Epithelial cell of esophagus (primary cell): ENCODE data around the gene VSX1.

Experiments used
- DNase-seq: peaks from one replicate; pipeline ENCODE4 v3.0.0; 2010; ENCODE audit warnings: low read depth
- H3K4me3 ChIP-seq: 2 replicates; pipeline ENCODE4 v1.5.1; 2011; ENCODE audit warnings: mild to moderate bottlenecking, low read length, control low read depth
- TF ChIP-seq, protein P1 (sequence below): IDR thresholded peaks from 2 replicates; pipeline ENCODE4 v1.5.1; 2011; ENCODE audit warnings: low read depth, mild to moderate bottlenecking, low read length, control low read depth, inconsistent platforms; ENCODE audit not compliant: insufficient read depth; ENCODE audit errors: missing control alignments

Gene VSX1

DNA sequence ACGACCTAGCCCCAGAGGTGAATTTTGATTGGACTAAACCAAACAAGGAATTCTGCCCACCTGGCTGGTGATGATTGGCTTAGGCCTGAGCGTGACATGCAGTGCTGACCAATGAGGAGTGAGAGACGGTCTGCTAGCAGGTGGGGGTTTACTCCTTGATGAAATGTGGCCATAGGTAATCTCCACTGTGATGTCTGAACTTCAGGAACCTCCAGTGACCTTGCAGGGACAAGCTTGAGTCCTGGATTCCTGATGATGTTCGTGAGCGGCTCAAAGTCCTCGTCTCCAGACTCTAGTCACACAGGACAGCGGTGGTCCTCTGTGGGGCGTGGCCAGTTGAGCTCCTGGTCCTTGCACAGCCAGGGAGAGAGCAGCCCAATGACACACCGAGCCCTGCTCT, 8.4 kb downstream of the VSX1 start:
- no peak overlapping the region for H3K4me3 ChIP-seq
- DNase-seq: no peak
- TF ChIP-seq, protein P1, sequence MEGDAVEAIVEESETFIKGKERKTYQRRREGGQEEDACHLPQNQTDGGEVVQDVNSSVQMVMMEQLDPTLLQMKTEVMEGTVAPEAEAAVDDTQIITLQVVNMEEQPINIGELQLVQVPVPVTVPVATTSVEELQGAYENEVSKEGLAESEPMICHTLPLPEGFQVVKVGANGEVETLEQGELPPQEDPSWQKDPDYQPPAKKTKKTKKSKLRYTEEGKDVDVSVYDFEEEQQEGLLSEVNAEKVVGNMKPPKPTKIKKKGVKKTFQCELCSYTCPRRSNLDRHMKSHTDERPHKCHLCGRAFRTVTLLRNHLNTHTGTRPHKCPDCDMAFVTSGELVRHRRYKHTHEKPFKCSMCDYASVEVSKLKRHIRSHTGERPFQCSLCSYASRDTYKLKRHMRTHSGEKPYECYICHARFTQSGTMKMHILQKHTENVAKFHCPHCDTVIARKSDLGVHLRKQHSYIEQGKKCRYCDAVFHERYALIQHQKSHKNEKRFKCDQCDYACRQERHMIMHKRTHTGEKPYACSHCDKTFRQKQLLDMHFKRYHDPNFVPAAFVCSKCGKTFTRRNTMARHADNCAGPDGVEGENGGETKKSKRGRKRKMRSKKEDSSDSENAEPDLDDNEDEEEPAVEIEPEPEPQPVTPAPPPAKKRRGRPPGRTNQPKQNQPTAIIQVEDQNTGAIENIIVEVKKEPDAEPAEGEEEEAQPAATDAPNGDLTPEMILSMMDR: no peak

DNA sequence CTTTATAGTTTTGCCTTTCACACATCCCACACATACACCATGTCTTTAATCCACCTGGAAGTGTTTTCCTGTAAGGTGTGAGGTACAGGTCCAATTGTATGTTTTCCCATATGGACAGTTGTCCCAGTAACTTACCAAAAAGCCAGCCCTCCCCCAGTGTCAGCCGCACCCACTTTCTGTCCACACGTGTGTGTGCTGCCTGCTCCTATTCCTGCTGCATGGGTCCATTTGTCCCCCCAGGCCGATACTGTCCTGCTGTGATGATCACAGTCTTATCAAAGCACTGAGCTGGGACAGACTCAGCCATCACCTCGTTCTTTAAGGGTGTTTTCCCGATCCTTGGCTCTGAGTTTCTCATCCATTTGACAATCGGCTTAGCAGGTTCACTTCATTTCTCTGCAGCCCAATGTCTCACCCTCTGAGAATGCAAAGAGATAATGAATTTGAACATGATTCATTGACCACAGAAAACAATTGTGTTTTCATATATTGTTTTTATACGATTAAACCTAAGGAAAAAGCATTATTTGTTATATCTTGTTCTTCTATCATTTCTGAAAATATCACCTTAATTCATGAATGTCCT, 9.6 kb downstream of the VSX1 start:
- no peak overlapping the region for H3K4me3 ChIP-seq
- peak; percentile 66 for DNase-seq
- TF ChIP-seq, protein P1: no peak

DNA sequence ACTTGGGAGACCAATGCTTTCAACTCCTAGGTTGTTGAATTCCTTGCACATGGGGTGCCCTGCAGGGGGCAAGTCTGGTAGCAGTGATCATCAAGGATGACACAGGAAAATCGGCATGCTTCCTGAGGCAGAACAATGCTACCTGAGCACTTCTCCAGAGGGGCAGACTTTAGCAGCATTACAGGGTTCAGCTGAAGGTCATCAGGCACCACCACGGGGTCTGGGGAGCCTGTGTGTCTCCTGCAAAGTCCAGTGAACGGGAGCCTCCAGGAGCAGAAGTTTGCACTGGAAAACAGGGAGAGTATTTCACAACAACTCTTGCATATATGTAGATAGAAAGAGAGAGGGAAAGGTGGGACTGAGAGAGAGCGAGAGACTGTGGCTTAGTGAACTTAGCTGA, 10.2 kb downstream of the VSX1 start:
- TF ChIP-seq, protein P1: no peak
- no peak for DNase-seq
- H3K4me3 ChIP-seq: no peak overlapping the region

DNA sequence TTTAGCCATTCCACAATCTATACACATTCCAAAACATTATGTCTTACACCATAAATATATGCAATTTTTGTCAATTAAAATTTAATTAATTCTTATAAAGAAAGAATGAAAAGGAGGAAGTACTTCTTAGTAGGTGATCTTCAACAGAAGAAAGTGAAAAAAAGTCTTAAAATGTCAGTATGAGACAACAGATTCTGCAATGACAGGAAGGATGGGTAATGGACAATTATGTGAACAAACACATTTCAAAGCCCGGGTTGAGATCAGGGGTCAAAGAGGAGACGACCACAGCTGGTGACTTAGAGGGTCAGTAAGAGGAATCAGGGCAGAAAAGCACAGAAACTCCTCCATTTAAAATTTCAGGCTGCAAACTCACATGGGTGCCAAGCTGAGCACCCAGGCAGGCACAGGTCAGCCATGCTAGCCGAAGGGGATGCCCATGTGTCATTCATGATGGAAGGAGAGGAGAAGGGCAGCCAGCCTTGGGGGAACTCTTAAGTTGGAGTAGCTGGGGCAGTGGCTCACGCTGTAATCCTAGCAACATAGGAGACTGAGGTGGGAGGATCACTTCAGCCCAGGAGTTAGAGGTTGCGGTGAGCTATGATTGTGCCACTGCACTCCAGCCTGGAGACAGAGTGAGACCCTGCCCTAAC, 11.0 kb downstream of the VSX1 start:
- TF ChIP-seq, protein P1: no peak

DNA sequence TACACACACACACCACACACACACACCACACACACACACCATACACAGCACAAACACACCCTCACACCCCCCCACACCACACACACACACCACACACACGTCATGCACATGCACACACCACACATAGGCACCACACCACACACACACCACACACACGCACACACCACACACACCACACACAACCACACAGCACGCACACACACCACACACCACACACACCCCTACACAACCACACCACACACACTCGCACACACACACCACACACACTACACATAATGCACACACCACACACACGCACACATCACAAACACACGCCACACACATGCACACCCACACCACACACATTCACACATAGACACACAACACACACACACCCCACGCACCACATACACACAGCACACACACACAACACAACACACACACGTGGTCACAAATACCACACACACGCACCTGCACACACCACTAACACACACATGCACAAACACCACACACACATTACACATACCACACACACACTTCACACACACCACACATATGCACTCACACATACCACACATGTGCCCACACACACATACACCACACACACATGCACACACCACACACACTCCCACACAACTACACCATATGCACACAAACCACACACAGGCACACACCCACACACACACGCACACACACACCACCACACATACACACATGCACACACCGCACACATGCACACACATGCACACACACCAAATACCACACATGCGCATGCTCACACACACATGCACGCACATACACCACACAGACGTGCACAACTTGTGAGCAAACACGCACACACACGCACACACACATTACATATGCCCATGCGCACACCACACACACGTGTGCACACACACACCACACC, 14.6 kb downstream of the VSX1 start:
- DNase-seq: no peak
- TF ChIP-seq, protein P1: no peak
- no peak overlapping the region for H3K4me3 ChIP-seq

More for the DNA sequence above, 11.0 kb downstream of the VSX1 start:
- no peak for DNase-seq
- H3K4me3 ChIP-seq: no peak overlapping the region

DNA sequence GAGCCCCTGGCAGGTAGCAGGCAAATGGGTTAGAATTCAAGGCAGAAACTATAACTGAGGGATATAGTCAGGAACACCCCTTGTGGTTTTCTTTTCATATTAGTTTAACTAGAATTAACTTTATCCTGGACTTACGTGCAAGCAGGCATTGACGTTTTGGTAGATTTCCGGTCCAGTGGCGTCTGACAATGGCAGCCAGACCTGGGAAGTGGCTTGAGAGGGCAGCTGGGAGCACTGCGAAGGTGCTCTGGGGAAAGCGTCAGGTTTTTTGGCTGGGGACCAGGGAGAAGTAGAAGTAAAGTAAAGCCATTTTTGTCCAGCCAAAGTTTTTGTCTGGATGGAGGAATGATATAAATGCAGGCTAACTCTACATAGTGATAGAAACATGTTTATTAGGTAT, 15.6 kb downstream of the VSX1 start:
- TF ChIP-seq, protein P1: no peak
- H3K4me3 ChIP-seq: no peak overlapping the region
- no peak for DNase-seq
